ENCODE results near the gene SELENBP1. TPM values are rescaled to one million over a fixed set of nuclear protein-coding genes. Genes with fewer than 3 reads are reported as not detected.

SELENBP1 gene
- total and polyA plus RNA-seq, 9 of the 15 experiments (the other 6 are each of a cell fraction or from before 2014, with no cell fraction given), result 25.8 to 81.2 (median 47.1) TPM

DNA sequence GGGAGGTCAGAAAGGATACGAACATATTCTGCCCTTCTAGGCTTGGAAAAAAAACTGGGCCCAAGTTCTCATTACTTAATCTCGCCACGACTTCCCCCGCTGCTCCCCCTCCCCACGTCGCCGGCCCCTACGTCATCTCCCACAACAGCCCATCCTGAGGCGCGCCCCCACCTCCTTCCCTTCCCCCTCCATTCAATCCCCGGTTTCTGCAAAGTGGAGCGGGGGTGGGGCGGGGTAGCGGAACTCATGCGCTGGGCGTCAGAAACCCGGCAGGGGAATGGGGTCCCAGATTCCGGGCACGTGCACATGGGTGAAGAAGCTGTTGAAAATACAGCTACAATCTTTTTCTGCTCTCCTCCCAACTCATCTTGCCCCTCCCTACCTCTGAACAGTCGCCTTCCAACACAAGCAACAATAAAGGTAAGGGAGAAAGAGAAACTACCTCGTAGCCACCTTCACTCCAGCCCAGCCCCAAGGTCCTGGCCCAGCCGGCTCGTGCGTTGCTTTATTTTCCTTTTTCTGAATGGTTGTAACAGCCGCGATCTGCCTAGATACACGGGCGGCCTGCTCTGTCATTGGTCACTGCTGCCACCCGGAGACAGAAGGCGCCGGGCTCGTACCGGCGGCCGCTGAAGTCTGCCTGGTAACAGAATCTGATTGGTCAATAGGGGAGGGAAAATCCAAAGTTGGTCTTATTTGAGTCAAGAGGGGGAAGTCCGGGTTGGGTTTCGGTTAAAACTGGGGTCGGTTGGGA, 25.6 kb downstream of the SELENBP1 start, which contains the start of gene RFX5 (continued):
- TF ChIP-seq ZNF3 (CRISPR knock-in tag; IDR thresholded peaks at IDR 0.05) (no peak), MITF (IDR thresholded peaks at IDR 0.05) (0 out of 2 replicates have a peak, but pooled peaks have one; percentile 17), ZNF23 (CRISPR knock-in tag; IDR thresholded peaks at IDR 0.05) (no peak), MYC (IDR thresholded peaks at IDR 0.05; ENCODE audit: low read depth, low read length) (peak; percentile 86), MYC (CRISPR knock-in tag; IDR thresholded peaks at IDR 0.05; ENCODE audit: borderline replicate concordance, low read depth) (0 out of 2 replicates have a peak, but pooled peaks have one; percentile 26), ZNF764 (CRISPR knock-in tag; IDR thresholded peaks at IDR 0.05; ENCODE audit: low read depth) (no peak), NR3C1 (CRISPR knock-in tag; IDR thresholded peaks at IDR 0.05) (no peak), ZNF431 (CRISPR knock-in tag; IDR thresholded peaks at IDR 0.05) (no peak), SFPQ (IDR thresholded peaks at IDR 0.05; ENCODE audit: low read depth, low read length) (no peak), NFE2 (IDR thresholded peaks at IDR 0.05; ENCODE audit: low read depth) (no peak), KDM2B (CRISPR knock-in tag; IDR thresholded peaks at IDR 0.05) (no peak), KLF13 (tag; IDR thresholded peaks at IDR 0.05; ENCODE audit: borderline replicate concordance, low read depth) (no peak), ZBTB5 (IDR thresholded peaks at IDR 0.05) (0 out of 2 replicates have a peak, but pooled peaks have one; percentile 64), MCM5 (IDR thresholded peaks at IDR 0.05; ENCODE audit: low read depth) (no peak), ZFP30 (CRISPR knock-in tag; IDR thresholded peaks at IDR 0.05; ENCODE audit: borderline replicate concordance) (no peak), ZNF175 (CRISPR knock-in tag; IDR thresholded peaks at IDR 0.05; ENCODE audit: low read depth) (no peak), CC2D1A (IDR thresholded peaks at IDR 0.05) (no peak; the same call in 1 of the 2 replicates), ZNF408 (CRISPR knock-in tag; IDR thresholded peaks at IDR 0.05; ENCODE audit: low read depth) (no peak), NCOR1 (IDR thresholded peaks at IDR 0.05) (peak; percentile 55)
- TF ChIP-seq, protein P1, sequence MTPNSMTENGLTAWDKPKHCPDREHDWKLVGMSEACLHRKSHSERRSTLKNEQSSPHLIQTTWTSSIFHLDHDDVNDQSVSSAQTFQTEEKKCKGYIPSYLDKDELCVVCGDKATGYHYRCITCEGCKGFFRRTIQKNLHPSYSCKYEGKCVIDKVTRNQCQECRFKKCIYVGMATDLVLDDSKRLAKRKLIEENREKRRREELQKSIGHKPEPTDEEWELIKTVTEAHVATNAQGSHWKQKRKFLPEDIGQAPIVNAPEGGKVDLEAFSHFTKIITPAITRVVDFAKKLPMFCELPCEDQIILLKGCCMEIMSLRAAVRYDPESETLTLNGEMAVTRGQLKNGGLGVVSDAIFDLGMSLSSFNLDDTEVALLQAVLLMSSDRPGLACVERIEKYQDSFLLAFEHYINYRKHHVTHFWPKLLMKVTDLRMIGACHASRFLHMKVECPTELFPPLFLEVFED (CRISPR knock-in tag; conservative IDR thresholded peaks at IDR 0.05), result 0 out of 2 replicates have a peak, but pooled peaks have one; percentile 31
